Trophoblast cell (in vitro differentiated cells and primary cell): ENCODE data around the gene SDHB.

ENCODE experiments used
- DNase-seq, 2 donors: peaks; one replicate each; pipeline ENCODE4 v3.0.0-alpha.2; 2016
- H2AFZ ChIP-seq: 2 replicates; pipeline ENCODE4 v1.6.1; 2013; ENCODE audit warnings: low read length, moderate library complexity, mild to moderate bottlenecking; ENCODE audit not compliant: insufficient read depth, poor library complexity
- H2AK5ac ChIP-seq: 2 replicates; pipeline ENCODE4 v1.6.1; 2013; ENCODE audit warnings: mild to moderate bottlenecking, low read length
- H2BK120ac ChIP-seq: 2 replicates; pipeline ENCODE4 v1.6.1; 2013; ENCODE audit warnings: low read length, mild to moderate bottlenecking, moderate library complexity; ENCODE audit not compliant: insufficient read depth, poor library complexity
- H2BK12ac ChIP-seq: 2 replicates; pipeline ENCODE4 v1.6.1; 2013; ENCODE audit warnings: mild to moderate bottlenecking, low read length, moderate library complexity
- H2BK5ac ChIP-seq: 2 replicates; pipeline ENCODE4 v1.6.1; 2013; ENCODE audit warnings: low read length, low read depth, moderate library complexity, mild to moderate bottlenecking; ENCODE audit not compliant: poor library complexity
- H3K14ac ChIP-seq: 2 replicates; pipeline ENCODE4 v1.6.1; 2013; ENCODE audit warnings: mild to moderate bottlenecking, low read length
- H3K18ac ChIP-seq: 2 replicates; pipeline ENCODE4 v1.6.1; 2013; ENCODE audit warnings: mild to moderate bottlenecking, low read length
- H3K23ac ChIP-seq: 2 replicates; pipeline ENCODE4 v1.6.1; 2013; ENCODE audit warnings: low read length
- H3K27ac ChIP-seq: 2 replicates; pipeline ENCODE4 v1.5.1; 2013; ENCODE audit warnings: low read depth, mild to moderate bottlenecking, inconsistent platforms, low read length, moderate library complexity
- H3K27me3 ChIP-seq: 2 replicates; pipeline ENCODE4 v1.6.1; 2013; ENCODE audit warnings: inconsistent platforms, mild to moderate bottlenecking, low read length, moderate library complexity; ENCODE audit not compliant: insufficient read depth
- H3K36me3 ChIP-seq, 2 experiments: 1 replicate in 1 of 2; 2 replicates in 1 of 2; pipeline ENCODE4 v1.6.1; 2013; ENCODE audit warnings: low read length in 2 of 2, mild to moderate bottlenecking in 2 of 2, moderate library complexity in 1 of 2; ENCODE audit not compliant: insufficient read depth in 2 of 2, control insufficient read depth in 1 of 2
- H3K4ac ChIP-seq: 2 replicates; pipeline ENCODE4 v1.6.1; 2013; ENCODE audit warnings: low read depth, mild to moderate bottlenecking, low read length, moderate library complexity
- H3K4me1 ChIP-seq, 2 experiments: 1 replicate in 1 of 2; 2 replicates in 1 of 2; pipeline ENCODE4 v1.6.1; 2013; ENCODE audit warnings: low read length in 2 of 2, mild to moderate bottlenecking in 2 of 2, moderate library complexity in 1 of 2; ENCODE audit not compliant: insufficient read depth in 2 of 2, control insufficient read depth in 1 of 2
- H3K4me2 ChIP-seq: 2 replicates; pipeline ENCODE4 v1.6.1; 2013; ENCODE audit warnings: inconsistent platforms, mild to moderate bottlenecking, low read length, moderate library complexity
- H3K4me3 ChIP-seq: 2 replicates; pipeline ENCODE4 v1.5.1; 2013; ENCODE audit warnings: mild to moderate bottlenecking, low read depth, low read length, inconsistent platforms
- H3K79me1 ChIP-seq: one replicate; pipeline ENCODE4 v1.6.1; 2013; ENCODE audit warnings: low read length
- H3K79me2 ChIP-seq: 2 replicates; pipeline ENCODE4 v1.6.1; 2013; ENCODE audit warnings: low read length, mild to moderate bottlenecking; ENCODE audit not compliant: control insufficient read depth, insufficient read depth, poor library complexity
- H3K9ac ChIP-seq: 2 replicates; pipeline ENCODE4 v1.6.1; 2013; ENCODE audit warnings: mild to moderate bottlenecking, low read length
- H3K9me3 ChIP-seq: 2 replicates; pipeline ENCODE4 v1.6.1; 2013; ENCODE audit warnings: low read depth, mild to moderate bottlenecking, control low read depth, inconsistent platforms, low read length; ENCODE audit not compliant: insufficient read depth
- H4K12ac ChIP-seq: 2 replicates; pipeline ENCODE4 v1.6.1; 2013; ENCODE audit warnings: low read depth, mild to moderate bottlenecking, low read length, moderate library complexity
- H4K8ac ChIP-seq: 2 replicates; pipeline ENCODE4 v1.6.1; 2013; ENCODE audit warnings: low read depth, mild to moderate bottlenecking, low read length, moderate library complexity
- H4K91ac ChIP-seq: one replicate; pipeline ENCODE4 v1.6.1; 2013; ENCODE audit warnings: low read depth, mild to moderate bottlenecking, low read length, moderate library complexity
- WGBS: extraction: QIAGEN DNeasy Blood & Tissue Kit; methylation state at CpG from one replicate; pipeline ENCODE4 v1.1.7; 2013; ENCODE audit warnings: missing lambda C conversion rate; ENCODE audit not compliant: insufficient read length, insufficient coverage; ENCODE audit errors: extremely low coverage; 5-methylcytosine and 5-hydroxymethylcytosine counted together

SDHB gene

GRCh38 chr1:17098446-17099317, 44.9 kb upstream of the SDHB start:
- H2BK5ac ChIP-seq = no peak overlapping the region
- no peak overlapping the region for H4K12ac ChIP-seq
- no peak overlapping the region for H2AK5ac ChIP-seq
- no peaks in the 10 kb centered on the region for H3K79me2 ChIP-seq
- no peaks in the 10 kb centered on the region for H3K79me1 ChIP-seq
- H3K18ac ChIP-seq = no peak overlapping the region
- no peak overlapping the region for H2BK12ac ChIP-seq
- H2AFZ ChIP-seq = no peak overlapping the region
- H3K9me3 ChIP-seq = no peaks in the 10 kb centered on the region
- no peak overlapping the region for H3K4me3 ChIP-seq
- no peak overlapping the region for H3K27ac ChIP-seq
- H3K14ac ChIP-seq = no peak overlapping the region
- WGBS = no CpG with 5 or more reads among the region's 13 CpGs
- peak; percentile 73 to 89 for DNase-seq
- no peak overlapping the region for H3K4me2 ChIP-seq
- H3K36me3 ChIP-seq = no peaks in the 10 kb centered on the region
- no peak overlapping the region for H3K4ac ChIP-seq
- no peak overlapping the region for H4K8ac ChIP-seq
- H3K4me1 ChIP-seq = peaks cover 10 to 17% of the 10 kb centered on the region in 2 experiments
- H4K91ac ChIP-seq = no peak overlapping the region
- no peak overlapping the region for H3K9ac ChIP-seq
- H2BK120ac ChIP-seq = no peak overlapping the region
- no peak overlapping the region for H3K23ac ChIP-seq
- H3K27me3 ChIP-seq = no peaks in the 10 kb centered on the region

- Histone ChIP-seq H3K23ac (no peak overlapping the region), H2BK12ac (no peak overlapping the region), H3K79me1 (no peaks in the 10 kb centered on the region), H3K4me3 (no peak overlapping the region), H2BK5ac (no peak overlapping the region), H3K18ac (no peak overlapping the region), H3K36me3 (no peaks in the 10 kb centered on the region), H2AK5ac (no peak overlapping the region), H3K27me3 (no peaks in the 10 kb centered on the region), H3K4ac (no peak overlapping the region), H3K14ac (no peak overlapping the region), H3K4me1 (peaks cover 10 to 17% of the 10 kb centered on the region in 2 experiments), H2BK120ac (no peak overlapping the region), H4K12ac (no peak overlapping the region), H4K91ac (no peak overlapping the region), H3K4me2 (no peak overlapping the region), H3K9me3 (no peaks in the 10 kb centered on the region), H4K8ac (no peak overlapping the region), H3K27ac (no peak overlapping the region), H2AFZ (no peak overlapping the region), H3K79me2 (no peaks in the 10 kb centered on the region), H3K9ac (no peak overlapping the region)
- WGBS = no CpG with 5 or more reads among the region's 14 CpGs
- peak; percentile 87 to 92 for DNase-seq
These were observed 44.0 kb upstream of the SDHB start for GRCh38 chr1:17097787-17098186.

- no peaks in the 10 kb centered on the region for H3K9me3 ChIP-seq
- no peak overlapping the region for H4K91ac ChIP-seq
- no peak overlapping the region for H2AFZ ChIP-seq
- no peak overlapping the region for H3K4ac ChIP-seq
- no peak overlapping the region for H2BK120ac ChIP-seq
- peak; percentile 12 to 44 for DNase-seq
- H3K79me1 ChIP-seq = no peaks in the 10 kb centered on the region
- H2AK5ac ChIP-seq = no peak overlapping the region
- no peaks in the 10 kb centered on the region for H3K36me3 ChIP-seq
- H3K27me3 ChIP-seq = no peaks in the 10 kb centered on the region
- no peaks in the 10 kb centered on the region for H3K79me2 ChIP-seq
- H3K4me1 ChIP-seq = peaks cover 10 to 17% of the 10 kb centered on the region in 2 experiments
- H3K9ac ChIP-seq = no peak overlapping the region
- H3K18ac ChIP-seq = no peak overlapping the region
- peak overlapping the region; percentile 10 for H3K4me3 ChIP-seq
- no peak overlapping the region for H3K4me2 ChIP-seq
- no peak overlapping the region for H3K27ac ChIP-seq
- no peak overlapping the region for H3K23ac ChIP-seq
- no peak overlapping the region for H4K8ac ChIP-seq
- no peak overlapping the region for H3K14ac ChIP-seq
- no peak overlapping the region for H2BK5ac ChIP-seq
- H4K12ac ChIP-seq = no peak overlapping the region
- no peak overlapping the region for H2BK12ac ChIP-seq
- no CpG with 5 or more reads among the region's 8 CpGs for WGBS
These were observed 43.3 kb upstream of the SDHB start for GRCh38 chr1:17097147-17097546.

GRCh38 chr1:17096584-17096983, 42.8 kb upstream of the SDHB start:
- H3K18ac ChIP-seq = no peak overlapping the region
- H3K27me3 ChIP-seq = no peaks in the 10 kb centered on the region
- H3K4me2 ChIP-seq = no peak overlapping the region
- no peaks in the 10 kb centered on the region for H3K9me3 ChIP-seq
- H2BK12ac ChIP-seq = no peak overlapping the region
- DNase-seq = no peak
- H3K27ac ChIP-seq = no peak overlapping the region
- H3K4me1 ChIP-seq = peaks cover 10 to 17% of the 10 kb centered on the region in 2 experiments
- H3K9ac ChIP-seq = no peak overlapping the region
- no peak overlapping the region for H3K4ac ChIP-seq
- no peak overlapping the region for H3K23ac ChIP-seq
- H3K36me3 ChIP-seq = no peaks in the 10 kb centered on the region
- no peak overlapping the region for H3K4me3 ChIP-seq
- no peak overlapping the region for H2BK5ac ChIP-seq
- H3K79me1 ChIP-seq = no peaks in the 10 kb centered on the region
- H3K14ac ChIP-seq = no peak overlapping the region
- WGBS = no CpG with 5 or more reads among the region's 1 CpG
- no peak overlapping the region for H2AFZ ChIP-seq
- no peak overlapping the region for H4K12ac ChIP-seq
- no peak overlapping the region for H2BK120ac ChIP-seq
- no peak overlapping the region for H4K8ac ChIP-seq
- H2AK5ac ChIP-seq = no peak overlapping the region
- H4K91ac ChIP-seq = no peak overlapping the region
- H3K79me2 ChIP-seq = no peaks in the 10 kb centered on the region
